ENCODE measurements around the gene CASK.

CASK gene

GRCh38 chrX:41889317-41890025, 33.9 kb downstream of the CASK start:
- H3K9me3 Mint-ChIP-seq: no peaks in the 10 kb centered on the region
- H3K27me3 Mint-ChIP-seq: no peaks in the 10 kb centered on the region
- H3K27ac Mint-ChIP-seq: no peak overlapping the region
- H3K4me1 Mint-ChIP-seq (ENCODE audit: low read depth in 2 of 2): peaks cover 11 to 20% of the 10 kb centered on the region in 2 donors
- no peak overlapping the region for H3K4me3 Mint-ChIP-seq
- DNase-seq (no peak), ATAC-seq (replicated peaks) (no peak)
- H3K36me3 Mint-ChIP-seq (ENCODE audit: insufficient read depth): no peaks in the 10 kb centered on the region

- Mint-ChIP-seq H3K9me3 (no peaks in the 10 kb centered on the region), H3K4me3 (peak overlapping the region in 1 of 2 donors; percentile 45)
- ATAC-seq (replicated peaks): no peak
Observed at GRCh38 chrX:41887691-41888090, 35.7 kb downstream of the CASK start.

GRCh38 chrX:41885724-41886123, 37.6 kb downstream of the CASK start:
- H3K4me1 Mint-ChIP-seq (ENCODE audit: low read depth in 2 of 2): peaks cover 20 to 34% of the 10 kb centered on the region in 2 donors
- no peak for ATAC-seq (replicated peaks)

More at GRCh38 chrX:41887691-41888090, 35.7 kb downstream of the CASK start:
- no peak for DNase-seq
- H3K27ac Mint-ChIP-seq: peak overlapping the region in 1 of 2 donors; percentile 15
- no peaks in the 10 kb centered on the region for H3K27me3 Mint-ChIP-seq
- peaks cover 17 to 26% of the 10 kb centered on the region in 2 donors for H3K4me1 Mint-ChIP-seq (ENCODE audit: low read depth in 2 of 2)
- no peaks in the 10 kb centered on the region for H3K36me3 Mint-ChIP-seq (ENCODE audit: insufficient read depth)

GRCh38 chrX:41881166-41881565, 42.2 kb downstream of the CASK start:
- H3K9me3 Mint-ChIP-seq: no peaks in the 10 kb centered on the region
- H3K27me3 Mint-ChIP-seq: no peaks in the 10 kb centered on the region
- H3K4me1 Mint-ChIP-seq (ENCODE audit: low read depth in 2 of 2): peaks cover 20 to 35% of the 10 kb centered on the region in 2 donors
- peak overlapping the region in 1 of 2 donors; percentile 8 for H3K27ac Mint-ChIP-seq
- H3K36me3 Mint-ChIP-seq (ENCODE audit: insufficient read depth): no peaks in the 10 kb centered on the region
- H3K4me3 Mint-ChIP-seq: no peak overlapping the region
- ATAC-seq (replicated peaks): no peak
- no peak for DNase-seq

More at GRCh38 chrX:41885724-41886123, 37.6 kb downstream of the CASK start:
- no peak overlapping the region for H3K27ac Mint-ChIP-seq
- no peaks in the 10 kb centered on the region for H3K27me3 Mint-ChIP-seq
- no peak for DNase-seq
- H3K9me3 Mint-ChIP-seq: no peaks in the 10 kb centered on the region
- H3K4me3 Mint-ChIP-seq: no peak overlapping the region
- H3K36me3 Mint-ChIP-seq (ENCODE audit: insufficient read depth): no peaks in the 10 kb centered on the region

GRCh38 chrX:41877167-41877566, 46.2 kb downstream of the CASK start:
- Mint-ChIP-seq H3K27ac (no peak overlapping the region), H3K4me1 (ENCODE audit: low read depth in 2 of 2) (peaks cover 24 to 40% of the 10 kb centered on the region in 2 donors), H3K9me3 (no peaks in the 10 kb centered on the region), H3K4me3 (no peak overlapping the region), H3K36me3 (ENCODE audit: insufficient read depth) (no peaks in the 10 kb centered on the region), H3K27me3 (no peaks in the 10 kb centered on the region)
- no peak for DNase-seq
- ATAC-seq (replicated peaks): no peak

GRCh38 chrX:41875142-41875541, 48.2 kb downstream of the CASK start:
- H3K36me3 Mint-ChIP-seq (ENCODE audit: insufficient read depth): no peaks in the 10 kb centered on the region
- H3K4me3 Mint-ChIP-seq: peak overlapping the region in 1 of 2 donors; percentile 2
- no peaks in the 10 kb centered on the region for H3K9me3 Mint-ChIP-seq
- no peaks in the 10 kb centered on the region for H3K27me3 Mint-ChIP-seq
- DNase-seq: no peak
- H3K4me1 Mint-ChIP-seq (ENCODE audit: low read depth in 2 of 2): peaks cover 21 to 36% of the 10 kb centered on the region in 2 donors
- no peak for ATAC-seq (replicated peaks)
- H3K27ac Mint-ChIP-seq: no peak overlapping the region

GRCh38 chrX:41870719-41871151, 52.6 kb downstream of the CASK start:
- Mint-ChIP-seq H3K27ac (peak overlapping the region in 1 of 2 donors; percentile 66), H3K9me3 (no peaks in the 10 kb centered on the region), H3K4me3 (peak overlapping the region in 1 of 2 donors; percentile 25), H3K4me1 (ENCODE audit: low read depth in 2 of 2) (peaks cover 27 to 44% of the 10 kb centered on the region in 2 donors), H3K36me3 (ENCODE audit: insufficient read depth) (no peaks in the 10 kb centered on the region), H3K27me3 (no peaks in the 10 kb centered on the region)
- DNase-seq: no peak
- no peak for ATAC-seq (replicated peaks)

- Mint-ChIP-seq H3K4me3 (peak overlapping the region in 1 of 2 donors; percentile 15), H3K27me3 (no peaks in the 10 kb centered on the region), H3K27ac (peak overlapping the region; percentile 10 to 58), H3K4me1 (ENCODE audit: low read depth in 2 of 2) (peaks cover 31 to 51% of the 10 kb centered on the region in 2 donors), H3K36me3 (ENCODE audit: insufficient read depth) (no peaks in the 10 kb centered on the region), H3K9me3 (no peaks in the 10 kb centered on the region)
- peak; percentile 37 for ATAC-seq (replicated peaks)
- DNase-seq: no peak
Observed at GRCh38 chrX:41868392-41868977, 54.9 kb downstream of the CASK start.

GRCh38 chrX:41863343-41864203, 59.8 kb downstream of the CASK start:
- DNase-seq: no peak
- H3K4me1 Mint-ChIP-seq (ENCODE audit: low read depth in 2 of 2): peaks cover 30 to 40% of the 10 kb centered on the region in 2 donors
- no peaks in the 10 kb centered on the region for H3K9me3 Mint-ChIP-seq
- H3K27ac Mint-ChIP-seq: peak overlapping the region; percentile 0 to 76
- H3K4me3 Mint-ChIP-seq: peak overlapping the region in 1 of 2 donors; percentile 51
- no peaks in the 10 kb centered on the region for H3K27me3 Mint-ChIP-seq
- H3K36me3 Mint-ChIP-seq (ENCODE audit: insufficient read depth): no peaks in the 10 kb centered on the region
- ATAC-seq (replicated peaks): peak; percentile 50

- Mint-ChIP-seq H3K4me3 (peak overlapping the region; percentile 26 to 51), H3K36me3 (ENCODE audit: insufficient read depth) (no peaks in the 10 kb centered on the region), H3K4me1 (ENCODE audit: low read depth in 2 of 2) (peaks cover 35 to 44% of the 10 kb centered on the region in 2 donors), H3K27me3 (no peaks in the 10 kb centered on the region), H3K9me3 (no peaks in the 10 kb centered on the region), H3K27ac (peak overlapping the region; percentile 0 to 76)
- peak; percentile 54 for ATAC-seq (replicated peaks)
- no peak for DNase-seq
Observed at GRCh38 chrX:41862562-41863184, 60.7 kb downstream of the CASK start.

- no peaks in the 10 kb centered on the region for H3K36me3 Mint-ChIP-seq (ENCODE audit: insufficient read depth)
- no peak overlapping the region for H3K27ac Mint-ChIP-seq
- H3K4me3 Mint-ChIP-seq: peak overlapping the region in 1 of 2 donors; percentile 10
- DNase-seq (no peak), ATAC-seq (replicated peaks) (no peak)
- no peaks in the 10 kb centered on the region for H3K9me3 Mint-ChIP-seq
- H3K27me3 Mint-ChIP-seq: no peaks in the 10 kb centered on the region
- H3K4me1 Mint-ChIP-seq (ENCODE audit: low read depth in 2 of 2): peaks cover 29 to 42% of the 10 kb centered on the region in 2 donors
Observed at GRCh38 chrX:41858161-41858775, 65.1 kb downstream of the CASK start.

GRCh38 chrX:41857670-41858069, 65.7 kb downstream of the CASK start:
- H3K4me3 Mint-ChIP-seq: no peak overlapping the region
- no peaks in the 10 kb centered on the region for H3K9me3 Mint-ChIP-seq
- H3K27ac Mint-ChIP-seq: no peak overlapping the region
- H3K36me3 Mint-ChIP-seq (ENCODE audit: insufficient read depth): peaks cover 3% of the 10 kb centered on the region
- ATAC-seq (replicated peaks): no peak
- H3K27me3 Mint-ChIP-seq: no peaks in the 10 kb centered on the region
- peaks cover 26 to 36% of the 10 kb centered on the region in 2 donors for H3K4me1 Mint-ChIP-seq (ENCODE audit: low read depth in 2 of 2)
- no peak for DNase-seq

All from effector memory CD8-positive, alpha-beta T cell (primary cell).